Ishikawa (cell line): ENCODE measurements around the gene RELL1.

Source experiments
- MAX ChIP-seq: IDR thresholded peaks from 2 replicates; pipeline ENCODE4 v1.6.1; 2012
- YY1 ChIP-seq: IDR thresholded peaks from 2 replicates; pipeline ENCODE4 v1.6.1; 2012; ENCODE audit warnings: low read depth
- ZBTB7A ChIP-seq: IDR thresholded peaks from 2 replicates; pipeline ENCODE4 v1.6.1; 2012; ENCODE audit warnings: low read depth

GRCh38 chr4:37675587-37676290, 10.4 kb downstream of the RELL1 start:
- TF ChIP-seq ZBTB7A (no peak), MAX (no peak), YY1 (no peak)
